Measurements from ENCODE around the gene SLC6A16.
"Not testable (repeated sequence)": the region's sequence is repeated elsewhere in the genome, so short reads cannot be mapped to it uniquely, and the experiment has no call there.

DNA sequence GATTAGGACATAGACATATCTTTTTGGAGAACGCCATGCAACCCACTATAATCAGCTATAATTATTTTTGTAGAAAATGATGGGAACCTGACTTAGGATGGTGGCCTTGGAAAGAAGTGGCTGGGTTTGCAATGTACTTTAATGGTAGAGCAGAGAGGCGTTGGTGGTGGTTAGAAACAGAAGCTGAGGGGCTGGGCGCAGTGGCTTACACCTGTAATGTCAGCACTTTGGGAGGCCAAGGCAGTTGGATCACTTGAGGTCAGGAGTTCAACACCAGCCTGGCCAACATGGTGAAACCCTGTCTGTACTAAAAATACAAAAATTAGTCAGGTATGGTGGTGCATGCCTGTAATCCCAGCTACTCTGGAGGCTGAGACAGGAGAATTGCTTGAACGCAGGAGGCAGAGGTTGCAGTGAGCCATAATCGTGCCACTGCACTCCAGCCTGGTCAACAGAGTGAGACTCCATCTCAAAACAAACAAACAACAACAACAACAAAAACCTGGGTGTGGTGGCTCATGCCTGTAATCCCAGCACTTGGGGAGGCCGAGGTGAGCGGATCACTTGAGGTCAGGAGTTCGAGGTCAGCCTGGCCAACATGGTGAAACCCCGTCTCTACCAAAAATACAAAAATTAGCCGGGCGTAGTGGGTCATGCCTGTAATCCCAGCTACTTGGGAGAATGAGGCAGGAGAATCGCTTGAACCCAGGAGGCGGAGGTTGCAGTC, 7.9 kb upstream of the SLC6A16 start:
- TF ChIP-seq, protein P1, sequence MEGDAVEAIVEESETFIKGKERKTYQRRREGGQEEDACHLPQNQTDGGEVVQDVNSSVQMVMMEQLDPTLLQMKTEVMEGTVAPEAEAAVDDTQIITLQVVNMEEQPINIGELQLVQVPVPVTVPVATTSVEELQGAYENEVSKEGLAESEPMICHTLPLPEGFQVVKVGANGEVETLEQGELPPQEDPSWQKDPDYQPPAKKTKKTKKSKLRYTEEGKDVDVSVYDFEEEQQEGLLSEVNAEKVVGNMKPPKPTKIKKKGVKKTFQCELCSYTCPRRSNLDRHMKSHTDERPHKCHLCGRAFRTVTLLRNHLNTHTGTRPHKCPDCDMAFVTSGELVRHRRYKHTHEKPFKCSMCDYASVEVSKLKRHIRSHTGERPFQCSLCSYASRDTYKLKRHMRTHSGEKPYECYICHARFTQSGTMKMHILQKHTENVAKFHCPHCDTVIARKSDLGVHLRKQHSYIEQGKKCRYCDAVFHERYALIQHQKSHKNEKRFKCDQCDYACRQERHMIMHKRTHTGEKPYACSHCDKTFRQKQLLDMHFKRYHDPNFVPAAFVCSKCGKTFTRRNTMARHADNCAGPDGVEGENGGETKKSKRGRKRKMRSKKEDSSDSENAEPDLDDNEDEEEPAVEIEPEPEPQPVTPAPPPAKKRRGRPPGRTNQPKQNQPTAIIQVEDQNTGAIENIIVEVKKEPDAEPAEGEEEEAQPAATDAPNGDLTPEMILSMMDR (IDR thresholded peaks at IDR 0.05): not testable (repeated sequence)
- not testable (repeated sequence) for TF ChIP-seq ZFX (IDR thresholded peaks at IDR 0.05; ENCODE audit: borderline replicate concordance)
